HepG2 (cell line): ENCODE data around the gene DUSP16. TPM values are rescaled to one million over a fixed set of nuclear protein-coding genes. Genes with fewer than 3 reads are reported as not detected.
A peak's percentile ranks its signal among the peaks of the same experiment; 100 is the strongest.

Source experiments
- ATAC-seq: fragments of 200-7000 bp; cut with Tn5 transposase; 3 replicates; pipeline ENCODE4 v1.9.1; 2020; ENCODE audit warnings: mild to moderate bottlenecking, moderate library complexity
- BruUV-seq: library from RNA; stranded (reverse); fragments of 400-500 nt; replicated peaks from 2 replicates; lab custom pipeline; 2021; lab: Mats Ljungman, UMichigan
- CTCF ChIA-PET: fragments of 300-600 bp; formaldehyde crosslinking; extraction: SDS; loops from one replicate; lab custom pipeline; 2021; ENCODE audit warnings: low total read pairs, inconsistent platforms, low intra/inter-chr PET ratio; lab: Yijun Ruan, JAX
- POLR2A ChIA-PET: fragments of 350-600 bp; sonication (Branson Sonifier 250); formaldehyde crosslinking; loops from one replicate; lab custom pipeline; 2020; ENCODE audit warnings: antibody characterized with exemption, inconsistent platforms; lab: Yijun Ruan, JAX
- DNase-seq: peaks from one replicate; pipeline ENCODE4 v3.0.0-alpha.2; 2015; ENCODE audit warnings: low spot score
- FAIRE-seq: peaks from 3 replicates; lab custom pipeline; 2011; peaks lifted over from hg19 to GRCh38; lab: Jason Lieb, UNC
- H2AFZ ChIP-seq: one replicate; pipeline ENCODE4 v1.6.1; 2011; ENCODE audit warnings: low read length, inconsistent platforms
- H3K27ac ChIP-seq: fragments of 300-600 bp; 3 replicates; pipeline ENCODE4 v1.8.0; 2011; ENCODE audit warnings: mixed run types, mild to moderate bottlenecking, mixed read lengths, low read length, inconsistent platforms; ENCODE audit not compliant: insufficient read depth; ENCODE audit errors: extremely low read length
- H3K27me3 ChIP-seq, 2 experiments: fragments of 200-600 bp in 1 of 2; 2 replicates in 1 of 2; 3 replicates in 1 of 2; pipeline versions ENCODE4 v1.6.0 to v1.8.0; 2011; ENCODE audit warnings: low read length in 2 of 2, mild to moderate bottlenecking in 2 of 2, moderate library complexity in 2 of 2, inconsistent platforms in 1 of 2; ENCODE audit not compliant: insufficient read depth in 2 of 2, control insufficient read depth in 1 of 2
- H3K36me3 ChIP-seq, 2 experiments: fragments of 200-600 bp in 1 of 2; replicated peaks in 1 of 2; 2 replicates in 1 of 2; 3 replicates in 1 of 2; pipeline versions ENCODE4 v1.5.1 to v1.8.0; 2011; ENCODE audit warnings: low read length in 2 of 2, inconsistent platforms in 1 of 2; ENCODE audit not compliant: insufficient read depth in 2 of 2, control insufficient read depth in 1 of 2
- H3K4me1 ChIP-seq: 2 replicates; pipeline ENCODE4 v1.5.1; 2012; ENCODE audit warnings: low read length, inconsistent platforms; ENCODE audit not compliant: insufficient read depth
- H3K4me2 ChIP-seq: 2 replicates; pipeline ENCODE4 v1.6.0; 2011; ENCODE audit warnings: low read depth, low read length, inconsistent platforms
- H3K4me3 ChIP-seq, 3 experiments: fragments of 200-600 bp in 1 of 3; sonication (generic), shearing (Covaris generic) in 1 of 3; replicated peaks in 1 of 3; 2 replicates each; pipeline ENCODE4 v1.5.1; 2011 to 2016; ENCODE audit warnings: low read length in 3 of 3, inconsistent platforms in 2 of 3, low read depth in 2 of 3, mild to moderate bottlenecking in 2 of 3, control low read depth in 1 of 3, mixed read lengths in 1 of 3; ENCODE audit not compliant: insufficient read depth in 1 of 3
- H3K79me2 ChIP-seq: one replicate; pipeline ENCODE4 v1.6.1; 2011; ENCODE audit warnings: low read length, inconsistent platforms; ENCODE audit not compliant: insufficient read depth
- H3K9ac ChIP-seq: 2 replicates; pipeline ENCODE4 v1.6.0; 2011; ENCODE audit warnings: mild to moderate bottlenecking, low read depth, low read length, inconsistent platforms; ENCODE audit not compliant: insufficient read depth
- H3K9me3 ChIP-seq: 2 replicates; pipeline ENCODE4 v1.5.1; 2012; ENCODE audit warnings: mild to moderate bottlenecking, low read length
- H4K20me1 ChIP-seq: 2 replicates; pipeline ENCODE4 v1.6.0; 2011; ENCODE audit warnings: inconsistent platforms, mild to moderate bottlenecking, low read length, moderate library complexity; ENCODE audit not compliant: insufficient read depth
- FOXK2 ChIP-seq: fragments of 450-650 bp; IDR thresholded peaks from 2 replicates; pipeline ENCODE4 v1.6.1; 2016
- MXI1 ChIP-seq: IDR thresholded peaks from 3 replicates; pipeline ENCODE4 v1.6.1; 2012; ENCODE audit warnings: low read depth, low read length, inconsistent platforms, borderline replicate concordance
- RAD21 ChIP-seq: fragments of 450-650 bp; formaldehyde crosslinking; IDR thresholded peaks from 2 replicates; pipeline ENCODE4 v1.5.0; 2020; ENCODE audit warnings: mild to moderate bottlenecking
- TAF15 ChIP-seq: fragments of 200-400 bp; formaldehyde crosslinking; IDR thresholded peaks from one replicate; pipeline ENCODE4 v1.6.1; 2018; ENCODE audit warnings: mild to moderate bottlenecking, low read depth, low read length; ENCODE audit not compliant: poor library complexity, severe bottlenecking
- WGBS: methylation state at CpG from one replicate; pipeline ENCODE4 v1.1.6; 2017; ENCODE audit warnings: low lambda C conversion rate; 5-methylcytosine and 5-hydroxymethylcytosine counted together
- in situ Hi-C: cut with HindIII; loops from 2 replicates; pipeline ENCODE4 v1.10.0; 2017; ENCODE audit warnings: low pct_unique_long_range_greater_than_20kb; ENCODE audit not compliant: extremely low pct_ligation_motif_present
- intact Hi-C: fragments of 100-400 bp; cut with micrococcal nuclease; formaldehyde crosslinking; loops from one replicate; pipeline ENCODE4 v1.10.0; 2022; ENCODE audit not compliant: unreplicated experiment
- polyA plus RNA-seq, 8 experiments: library from polyadenylated mRNA; depleted of rRNA in 3 of 8; stranded (reverse) in 7 of 8; unstranded in 1 of 8; fragments of >200 nt; fragmentation: Illumina TruSeq in 4 of 8; extraction: Trizol in 4 of 8; gene quantifications; 2 replicates each; pipeline versions ENCODE4 v1.2.1 to v1.2.3, GENCODE V29; 2011 to 2016; ENCODE audit warnings: low read depth in 4 of 8, missing spikeins in 1 of 8, mixed read lengths in 1 of 8; ENCODE audit not compliant: insufficient read depth in 1 of 8
- total RNA-seq, 5 experiments: library from RNA; depleted of rRNA; stranded (reverse); fragments of >200 nt; fragmentation: Illumina TruSeq; extraction: Trizol; gene quantifications; 2 replicates each; pipeline ENCODE4 v1.2.3, GENCODE V29; 2016; ENCODE audit warnings: low read depth in 1 of 5
- TF ChIP-seq, protein P1 (sequence below): sonication (generic); formaldehyde crosslinking; IDR thresholded peaks from 2 replicates; pipeline ENCODE4 v1.5.1; 2020; ENCODE audit warnings: mild to moderate bottlenecking, missing genetic modification reagents, moderate library complexity

The DUSP16 gene
- total and polyA plus RNA-seq, 2 of the 13 experiments (the other 11 are each of a cell fraction or from before 2014, with no cell fraction given) = 45.7 to 46.6 TPM

DNA sequence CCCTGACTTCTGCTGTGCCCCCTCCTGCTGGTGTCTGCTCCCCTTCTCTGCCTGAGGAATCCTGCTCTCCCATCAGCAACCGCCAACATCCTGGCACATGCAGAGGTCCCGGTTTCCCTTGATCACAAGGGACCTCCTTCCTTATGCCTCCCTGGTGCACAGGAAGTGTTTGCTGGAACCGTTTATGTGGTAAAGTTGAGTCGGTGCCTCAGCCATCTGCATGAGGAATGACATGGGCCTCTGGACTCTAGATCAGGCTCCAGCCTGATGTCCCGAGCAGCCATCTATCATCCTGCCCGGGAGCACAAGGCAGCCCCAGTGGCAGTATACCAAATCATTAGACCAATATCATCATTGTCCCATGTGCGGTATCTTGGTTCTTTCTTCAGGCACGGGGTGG is 115.4 kb downstream of the DUSP16 start:
- Histone ChIP-seq H2AFZ (no peak overlapping the region), H3K79me2 (no peaks in the 10 kb centered on the region), H3K9ac (no peak overlapping the region; the same call in 1 of the 2 replicates), H4K20me1 (no peaks in the 10 kb centered on the region), H3K4me2 (no peak overlapping the region), H3K4me3 (no peak overlapping the region), H3K36me3 (no peaks in the 10 kb centered on the region), H3K4me1 (peaks cover 68% of the 10 kb centered on the region), H3K9me3 (no peaks in the 10 kb centered on the region), H3K27ac (peak overlapping the region; percentile 19), H3K27me3 (no peaks in the 10 kb centered on the region)
- BruUV-seq = no TSS peak
- CTCF ChIA-PET = no interaction called here
- intact Hi-C loops = no loop called here
- TF ChIP-seq FOXK2 (no peak), RAD21 (CRISPR knock-in tag) (no peak), TAF15 (no peak), MXI1 (no peak)
- TF ChIP-seq, protein P1, sequence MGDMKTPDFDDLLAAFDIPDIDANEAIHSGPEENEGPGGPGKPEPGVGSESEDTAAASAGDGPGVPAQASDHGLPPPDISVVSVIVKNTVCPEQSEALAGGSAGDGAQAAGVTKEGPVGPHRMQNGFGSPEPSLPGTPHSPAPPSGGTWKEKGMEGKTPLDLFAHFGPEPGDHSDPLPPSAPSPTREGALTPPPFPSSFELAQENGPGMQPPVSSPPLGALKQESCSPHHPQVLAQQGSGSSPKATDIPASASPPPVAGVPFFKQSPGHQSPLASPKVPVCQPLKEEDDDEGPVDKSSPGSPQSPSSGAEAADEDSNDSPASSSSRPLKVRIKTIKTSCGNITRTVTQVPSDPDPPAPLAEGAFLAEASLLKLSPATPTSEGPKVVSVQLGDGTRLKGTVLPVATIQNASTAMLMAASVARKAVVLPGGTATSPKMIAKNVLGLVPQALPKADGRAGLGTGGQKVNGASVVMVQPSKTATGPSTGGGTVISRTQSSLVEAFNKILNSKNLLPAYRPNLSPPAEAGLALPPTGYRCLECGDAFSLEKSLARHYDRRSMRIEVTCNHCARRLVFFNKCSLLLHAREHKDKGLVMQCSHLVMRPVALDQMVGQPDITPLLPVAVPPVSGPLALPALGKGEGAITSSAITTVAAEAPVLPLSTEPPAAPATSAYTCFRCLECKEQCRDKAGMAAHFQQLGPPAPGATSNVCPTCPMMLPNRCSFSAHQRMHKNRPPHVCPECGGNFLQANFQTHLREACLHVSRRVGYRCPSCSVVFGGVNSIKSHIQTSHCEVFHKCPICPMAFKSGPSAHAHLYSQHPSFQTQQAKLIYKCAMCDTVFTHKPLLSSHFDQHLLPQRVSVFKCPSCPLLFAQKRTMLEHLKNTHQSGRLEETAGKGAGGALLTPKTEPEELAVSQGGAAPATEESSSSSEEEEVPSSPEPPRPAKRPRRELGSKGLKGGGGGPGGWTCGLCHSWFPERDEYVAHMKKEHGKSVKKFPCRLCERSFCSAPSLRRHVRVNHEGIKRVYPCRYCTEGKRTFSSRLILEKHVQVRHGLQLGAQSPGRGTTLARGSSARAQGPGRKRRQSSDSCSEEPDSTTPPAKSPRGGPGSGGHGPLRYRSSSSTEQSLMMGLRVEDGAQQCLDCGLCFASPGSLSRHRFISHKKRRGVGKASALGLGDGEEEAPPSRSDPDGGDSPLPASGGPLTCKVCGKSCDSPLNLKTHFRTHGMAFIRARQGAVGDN (CRISPR knock-in tag) = peak; percentile 67
- 78% methylated on average over 7 of the region's 8 CpGs for WGBS
- ATAC-seq = peak; percentile 28; the same call in 2 of the 3 replicates
- no peak for FAIRE-seq
- in situ Hi-C loops = no loop called here
- DNase-seq = no peak
- POLR2A ChIA-PET = no interaction called here
